Ascending aorta (tissue), 2 donors: ENCODE results near the gene EPO. TPM values are rescaled to one million over a fixed set of nuclear protein-coding genes. Genes with fewer than 3 reads are reported as not detected.
A peak's percentile ranks its signal among the peaks of the same experiment; 100 is the strongest.

Experiments
- DNase-seq, 2 donors: peaks; one replicate each; pipeline ENCODE4 v3.0.0-alpha.2; 2019; ENCODE audit warnings: low spot score in 2 of 2
- H3K27ac ChIP-seq, 2 donors: fragments of 200-600 bp; sonication (generic); one replicate each; pipeline ENCODE4 v1.5.1; 2016 to 2017; ENCODE audit warnings: mild to moderate bottlenecking in 1 of 2
- H3K27me3 ChIP-seq: fragments of 200-600 bp; sonication (generic); one replicate; pipeline ENCODE4 v1.5.1; 2017
- H3K36me3 ChIP-seq, 2 donors: fragments of 200-600 bp; sonication (generic); one replicate each; pipeline ENCODE4 v1.5.1; 2016
- H3K4me1 ChIP-seq, 2 donors: fragments of 200-600 bp; sonication (generic); one replicate each; pipeline ENCODE4 v1.5.1; 2016 to 2017; ENCODE audit warnings: mild to moderate bottlenecking in 1 of 2
- H3K4me3 ChIP-seq, 2 donors: fragments of 200-600 bp; sonication (generic); one replicate each; pipeline ENCODE4 v1.5.1; 2016 to 2017; ENCODE audit warnings: mild to moderate bottlenecking in 1 of 2
- H3K9me3 ChIP-seq, 2 donors: fragments of 200-600 bp; sonication (generic); one replicate each; pipeline ENCODE4 v1.5.1; 2016
- intact Hi-C: fragments of 100-400 bp; cut with DNase I; formaldehyde crosslinking; loops from one replicate; pipeline ENCODE4 v1.15.1; 2023
- total RNA-seq: library from RNA; depleted of rRNA; stranded (reverse); fragments of >200 nt; gene quantifications from one replicate; pipeline ENCODE4 v1.1.0, GENCODE V29; 2016
- TF ChIP-seq, protein P1 (sequence below), 3 experiments: fragments of 200-600 bp in 2 of 3; fragments of 450-650 bp in 1 of 3; sonication (generic) in 2 of 3; IDR thresholded peaks; one replicate each; pipeline ENCODE4 v1.5.1; 2016 to 2019; ENCODE audit warnings: antibody characterized with exemption in 3 of 3, mild to moderate bottlenecking in 1 of 3, moderate library complexity in 1 of 3

Gene EPO
- total RNA-seq, 1 donor from 2014 or later: not detected

DNA sequence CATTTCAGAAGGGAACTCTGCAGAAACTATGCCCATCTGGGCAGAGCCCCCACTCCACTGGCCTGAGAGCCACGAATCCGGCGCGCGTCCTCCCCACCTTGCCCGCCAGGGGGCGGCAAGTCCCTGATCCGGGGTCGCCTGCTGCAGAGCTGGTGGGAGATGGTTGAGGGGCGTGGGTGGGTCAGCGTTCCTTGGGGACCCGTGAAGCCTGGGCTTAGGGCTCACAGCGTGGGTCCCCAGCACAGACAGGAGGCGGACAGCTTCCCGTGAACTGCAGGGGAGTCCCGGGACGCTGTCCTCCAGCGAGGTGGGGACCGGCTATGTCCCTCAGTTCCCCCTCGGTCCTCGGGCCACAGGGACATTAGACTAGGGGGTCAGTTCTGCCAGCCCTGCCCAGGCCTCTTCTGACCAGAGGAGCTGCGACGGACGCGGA is 14.9 kb upstream of the EPO start:
- DNase-seq: peak in 1 of 2 donors; percentile 88
- Histone ChIP-seq H3K27ac (peak overlapping the region; percentile 90 to 96), H3K36me3 (no peaks in the 10 kb centered on the region), H3K9me3 (no peaks in the 10 kb centered on the region), H3K4me1 (peaks cover 7 to 10% of the 10 kb centered on the region in 2 donors), H3K27me3 (no peaks in the 10 kb centered on the region), H3K4me3 (peak overlapping the region; percentile 89 to 99)
- TF ChIP-seq, protein P1, sequence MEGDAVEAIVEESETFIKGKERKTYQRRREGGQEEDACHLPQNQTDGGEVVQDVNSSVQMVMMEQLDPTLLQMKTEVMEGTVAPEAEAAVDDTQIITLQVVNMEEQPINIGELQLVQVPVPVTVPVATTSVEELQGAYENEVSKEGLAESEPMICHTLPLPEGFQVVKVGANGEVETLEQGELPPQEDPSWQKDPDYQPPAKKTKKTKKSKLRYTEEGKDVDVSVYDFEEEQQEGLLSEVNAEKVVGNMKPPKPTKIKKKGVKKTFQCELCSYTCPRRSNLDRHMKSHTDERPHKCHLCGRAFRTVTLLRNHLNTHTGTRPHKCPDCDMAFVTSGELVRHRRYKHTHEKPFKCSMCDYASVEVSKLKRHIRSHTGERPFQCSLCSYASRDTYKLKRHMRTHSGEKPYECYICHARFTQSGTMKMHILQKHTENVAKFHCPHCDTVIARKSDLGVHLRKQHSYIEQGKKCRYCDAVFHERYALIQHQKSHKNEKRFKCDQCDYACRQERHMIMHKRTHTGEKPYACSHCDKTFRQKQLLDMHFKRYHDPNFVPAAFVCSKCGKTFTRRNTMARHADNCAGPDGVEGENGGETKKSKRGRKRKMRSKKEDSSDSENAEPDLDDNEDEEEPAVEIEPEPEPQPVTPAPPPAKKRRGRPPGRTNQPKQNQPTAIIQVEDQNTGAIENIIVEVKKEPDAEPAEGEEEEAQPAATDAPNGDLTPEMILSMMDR (IDR thresholded peaks at IDR 0.05): peak; percentile 88 to 90 (median 88)
- intact Hi-C loops: loop anchor here (1.0 to 10.0 kb wide), 8 partner anchors 11 to 539 kb away; partner anchors contain the start of genes FIS1, GIGYF1, SLC12A9 and UFSP1

DNA sequence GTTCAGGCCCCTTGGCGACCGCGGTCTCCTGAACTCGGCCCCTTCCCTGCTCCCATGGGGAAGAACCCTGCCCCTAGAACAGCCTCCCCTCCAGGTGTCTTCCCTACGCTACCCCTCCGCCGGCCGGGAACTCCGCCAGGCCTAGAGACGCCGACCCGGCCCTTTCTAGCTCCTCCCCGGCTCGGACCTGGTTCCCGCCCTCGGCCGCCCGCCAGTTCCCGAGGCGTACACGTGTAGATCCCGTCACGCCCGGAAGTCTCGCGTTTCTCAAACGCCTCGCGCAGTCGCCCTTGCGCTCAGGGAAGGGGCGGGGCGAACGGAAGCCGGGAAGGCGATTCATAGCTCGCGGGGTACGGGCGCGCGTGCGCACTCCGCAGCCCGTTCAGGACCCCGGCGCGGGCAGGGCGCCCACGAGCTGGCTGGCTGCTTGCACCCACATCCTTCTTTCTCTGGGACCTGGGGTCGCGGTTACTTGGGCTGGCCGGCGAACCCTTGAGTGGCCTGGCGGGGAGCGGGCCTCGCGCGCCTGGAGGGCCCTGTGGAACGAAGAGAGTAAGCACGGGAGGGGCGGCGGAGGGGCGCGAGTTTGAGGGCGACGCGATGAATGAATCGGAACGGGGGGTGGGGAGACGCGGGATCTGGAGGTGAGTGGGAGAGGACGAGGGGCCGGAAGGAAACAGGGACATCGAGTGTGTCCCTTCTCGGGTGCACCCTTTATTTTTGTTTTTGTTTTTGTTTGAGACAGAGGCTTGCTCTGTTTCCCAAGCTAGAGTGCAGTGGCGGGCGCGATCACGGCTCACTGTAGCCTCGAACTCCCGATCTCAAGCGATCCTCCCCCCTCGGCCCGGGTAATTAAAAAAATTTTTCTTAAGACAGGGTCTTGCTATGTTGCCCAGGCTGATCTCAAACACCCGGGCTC is 14.3 kb upstream of the EPO start, which contains the start of gene POP7:
POP7 (plus strand) TSS at position 369 of the 919 bp plus-strand sequence. CDS start 710 bp downstream, outside the sequence.
- Histone ChIP-seq H3K9me3 (no peaks in the 10 kb centered on the region), H3K27ac (peak within 1 kb of the TSS; percentile 90 to 96), H3K4me3 (peak within 1 kb of the TSS; percentile 89 to 99), H3K27me3 (no peaks in the 10 kb centered on the region), H3K36me3 (no peaks in the 10 kb centered on the region), H3K4me1 (peaks cover 7 to 10% of the 10 kb centered on the region in 2 donors)
- peak; percentile 88 to 99 for DNase-seq
- TF ChIP-seq, protein P1 (IDR thresholded peaks at IDR 0.05): no peak
- intact Hi-C loops: loop anchor here (1.0 to 10.0 kb wide), 9 partner anchors 12 to 539 kb away; partner anchors contain the start of genes FBXO24, FIS1, GIGYF1 and LRCH4

DNA sequence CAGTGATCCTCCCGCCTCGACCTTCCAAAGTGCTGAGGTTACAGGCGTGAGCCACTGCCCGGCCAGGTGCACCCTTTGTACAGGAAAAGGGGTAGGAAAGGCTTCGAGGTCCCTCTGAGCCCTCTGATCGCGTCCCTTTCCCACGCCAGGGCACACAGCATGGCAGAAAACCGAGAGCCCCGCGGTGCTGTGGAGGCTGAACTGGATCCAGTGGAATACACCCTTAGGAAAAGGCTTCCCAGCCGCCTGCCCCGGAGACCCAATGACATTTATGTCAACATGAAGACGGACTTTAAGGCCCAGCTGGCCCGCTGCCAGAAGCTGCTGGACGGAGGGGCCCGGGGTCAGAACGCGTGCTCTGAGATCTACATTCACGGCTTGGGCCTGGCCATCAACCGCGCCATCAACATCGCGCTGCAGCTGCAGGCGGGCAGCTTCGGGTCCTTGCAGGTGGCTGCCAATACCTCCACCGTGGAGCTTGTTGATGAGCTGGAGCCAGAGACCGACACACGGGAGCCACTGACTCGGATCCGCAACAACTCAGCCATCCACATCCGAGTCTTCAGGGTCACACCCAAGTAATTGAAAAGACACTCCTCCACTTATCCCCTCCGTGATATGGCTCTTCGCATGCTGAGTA is 13.5 kb upstream of the EPO start:
- H3K27ac ChIP-seq: no peak overlapping the region
- DNase-seq: no peak
- no peaks in the 10 kb centered on the region for H3K27me3 ChIP-seq
- TF ChIP-seq, protein P1 (IDR thresholded peaks at IDR 0.05): no peak
- H3K36me3 ChIP-seq: no peaks in the 10 kb centered on the region
- peaks cover 7 to 10% of the 10 kb centered on the region in 2 donors for H3K4me1 ChIP-seq
- H3K4me3 ChIP-seq: peak overlapping the region; percentile 89 to 99
- intact Hi-C loops: loop anchor here (1.0 to 10.0 kb wide), 4 partner anchors 120 to 538 kb away; partner anchors contain the start of genes FBXO24, FIS1 and LRCH4
- no peaks in the 10 kb centered on the region for H3K9me3 ChIP-seq

DNA sequence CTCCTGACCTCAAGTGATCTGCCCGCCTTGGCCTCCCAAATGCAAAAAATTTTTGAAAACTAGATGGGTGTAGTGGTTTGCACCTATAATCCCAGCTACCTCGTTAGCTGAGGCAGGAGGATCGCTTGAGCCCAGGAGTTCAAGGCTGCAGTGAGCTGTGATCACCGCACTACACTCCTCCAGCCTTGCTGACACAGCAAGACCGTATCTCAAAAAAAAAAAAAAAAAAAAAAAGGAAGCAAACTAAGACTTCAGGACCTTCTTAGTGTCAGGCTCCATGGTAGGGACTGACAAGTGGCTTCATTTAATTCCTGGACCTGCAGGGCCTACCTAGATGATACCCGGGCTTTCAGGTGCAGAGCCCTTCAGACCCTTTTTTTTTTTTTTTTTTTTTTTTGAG is 11.9 kb upstream of the EPO start:
- Histone ChIP-seq H3K27ac (no peak overlapping the region), H3K4me3 (no peak overlapping the region), H3K9me3 (no peaks in the 10 kb centered on the region), H3K36me3 (no peaks in the 10 kb centered on the region), H3K27me3 (no peaks in the 10 kb centered on the region), H3K4me1 (peaks cover 7 to 10% of the 10 kb centered on the region in 2 donors)
- no peak for DNase-seq
- intact Hi-C loops: loop anchor here (5.0 to 10.0 kb wide), 3 partner anchors 129 to 536 kb away; partner anchors contain the start of gene FIS1
- TF ChIP-seq, protein P1 (IDR thresholded peaks at IDR 0.05): no peak

DNA sequence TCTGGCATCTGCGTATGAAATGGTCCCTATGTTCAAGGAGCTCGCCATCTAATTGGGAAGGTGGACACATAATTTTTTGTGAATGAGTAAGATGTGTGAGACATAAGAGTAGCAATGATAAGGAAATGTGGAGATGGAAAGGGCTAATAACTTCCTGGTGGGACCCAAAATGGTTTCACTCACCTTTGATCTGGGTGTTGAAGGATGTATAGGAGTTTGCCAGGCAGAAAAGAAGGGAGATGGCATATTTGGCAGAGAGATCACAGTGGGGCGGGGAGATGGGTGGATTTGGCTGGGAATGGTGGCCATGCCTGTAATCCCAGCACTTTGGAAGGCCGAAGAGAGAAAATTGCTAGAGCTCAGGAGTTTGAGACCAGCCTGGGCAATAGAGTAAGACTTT is 9.8 kb upstream of the EPO start:
- intact Hi-C loops: no loop called here
- H3K4me3 ChIP-seq: no peak overlapping the region
- H3K36me3 ChIP-seq: no peaks in the 10 kb centered on the region
- H3K27ac ChIP-seq: no peak overlapping the region
- H3K9me3 ChIP-seq: no peaks in the 10 kb centered on the region
- no peak for DNase-seq
- peaks cover 7 to 10% of the 10 kb centered on the region in 2 donors for H3K4me1 ChIP-seq
- TF ChIP-seq, protein P1 (IDR thresholded peaks at IDR 0.05): no peak
- no peaks in the 10 kb centered on the region for H3K27me3 ChIP-seq
